ENCODE measurements around the gene AUNIP. TPM values are rescaled to one million over a fixed set of nuclear protein-coding genes. Genes with fewer than 3 reads are reported as not detected.
A peak's percentile ranks its signal among the peaks of the same experiment; 100 is the strongest.

Gene AUNIP
- total and polyA plus RNA-seq, 5 donors from 2014 or later = 0.15 to 0.26 (median 0.20) TPM; not detected in 2

GRCh38 chr1:25792115-25792514, 67.1 kb downstream of the AUNIP start:
- Histone ChIP-seq H3K4me1 (ENCODE audit: control insufficient read depth, insufficient read depth, low read length, poor library complexity, severe bottlenecking) (peaks cover 12% of the 10 kb centered on the region), H3K27ac (ENCODE audit: insufficient read depth, low read length, poor library complexity, severe bottlenecking) (no peak overlapping the region), H3K4me3 (ENCODE audit: low read depth, low read length) (no peak overlapping the region), H3K27me3 (ENCODE audit: control insufficient read depth, insufficient read depth, low read length) (no peaks in the 10 kb centered on the region), H3K9me3 (ENCODE audit: control insufficient read depth in 2 of 2, low read length in 2 of 2) (no peaks in the 10 kb centered on the region), H3K36me3 (ENCODE audit: control insufficient read depth, insufficient read depth, low read length) (peaks cover 4% of the 10 kb centered on the region)
- no peaks in the 10 kb centered on the region for H3K9me3 Mint-ChIP-seq
- ATAC-seq (ENCODE audit: low read depth in 2 of 2) (no peak), DNase-seq (no peak)
- H3K27ac Mint-ChIP-seq = peak overlapping the region in 2 of 3 donors; percentile 61 to 65
- H3K4me3 Mint-ChIP-seq = peak overlapping the region in 1 of 4 donors; percentile 18
- no peaks in the 10 kb centered on the region for H3K27me3 Mint-ChIP-seq
- peaks cover 4% of the 10 kb centered on the region for H3K36me3 Mint-ChIP-seq
- peaks cover 13 to 27% (median 16%) of the 10 kb centered on the region in 4 donors for H3K4me1 Mint-ChIP-seq

- Histone ChIP-seq H3K27me3 (ENCODE audit: control insufficient read depth, insufficient read depth, low read length) (no peaks in the 10 kb centered on the region), H3K27ac (ENCODE audit: insufficient read depth, low read length, poor library complexity, severe bottlenecking) (no peak overlapping the region), H3K4me1 (ENCODE audit: control insufficient read depth, insufficient read depth, low read length, poor library complexity, severe bottlenecking) (no peaks in the 10 kb centered on the region), H3K9me3 (ENCODE audit: control insufficient read depth in 2 of 2, low read length in 2 of 2) (no peaks in the 10 kb centered on the region), H3K36me3 (ENCODE audit: control insufficient read depth, insufficient read depth, low read length) (peaks cover 4% of the 10 kb centered on the region), H3K4me3 (ENCODE audit: low read depth, low read length) (no peak overlapping the region)
- Mint-ChIP-seq H3K27me3 (peaks cover 6% of the 10 kb centered on the region), H3K27ac (peak overlapping the region in 2 of 3 donors; percentile 51 to 68), H3K4me1 (peaks cover 4 to 11% (median 5%) of the 10 kb centered on the region in 4 donors), H3K4me3 (no peak overlapping the region), H3K36me3 (peaks cover 4% of the 10 kb centered on the region), H3K9me3 (no peaks in the 10 kb centered on the region)
- DNase-seq = no peak
- no peak for ATAC-seq (ENCODE audit: low read depth in 2 of 2)
Observed at GRCh38 chr1:25790472-25790871, 68.8 kb downstream of the AUNIP start.

GRCh38 chr1:25787760-25788166, 71.5 kb downstream of the AUNIP start:
- Histone ChIP-seq H3K27me3 (ENCODE audit: control insufficient read depth, insufficient read depth, low read length) (no peaks in the 10 kb centered on the region), H3K36me3 (ENCODE audit: control insufficient read depth, insufficient read depth, low read length) (peaks cover 4% of the 10 kb centered on the region), H3K4me1 (ENCODE audit: control insufficient read depth, insufficient read depth, low read length, poor library complexity, severe bottlenecking) (no peaks in the 10 kb centered on the region), H3K9me3 (ENCODE audit: control insufficient read depth in 2 of 2, low read length in 2 of 2) (no peaks in the 10 kb centered on the region), H3K27ac (ENCODE audit: insufficient read depth, low read length, poor library complexity, severe bottlenecking) (no peak overlapping the region), H3K4me3 (ENCODE audit: low read depth, low read length) (no peak overlapping the region)
- Mint-ChIP-seq H3K4me1 (peaks cover 0 to 4% (median 2%) of the 10 kb centered on the region in 4 donors), H3K9me3 (no peaks in the 10 kb centered on the region), H3K27ac (peak overlapping the region in 1 of 3 donors; percentile 46), H3K27me3 (peaks cover 11% of the 10 kb centered on the region), H3K4me3 (no peak overlapping the region), H3K36me3 (peaks cover 15% of the 10 kb centered on the region)
- ATAC-seq (ENCODE audit: low read depth in 2 of 2) = no peak
- no peak for DNase-seq

- no peak overlapping the region for H3K4me3 ChIP-seq (ENCODE audit: low read depth, low read length)
- ATAC-seq (ENCODE audit: low read depth in 2 of 2) = no peak
- no peak overlapping the region for H3K27ac ChIP-seq (ENCODE audit: insufficient read depth, low read length, poor library complexity, severe bottlenecking)
- peaks cover 4% of the 10 kb centered on the region for H3K36me3 ChIP-seq (ENCODE audit: control insufficient read depth, insufficient read depth, low read length)
- no peak for DNase-seq
- peaks cover 11% of the 10 kb centered on the region for H3K27me3 Mint-ChIP-seq
- peak overlapping the region in 2 of 3 donors; percentile 55 to 60 for H3K27ac Mint-ChIP-seq
- H3K4me3 Mint-ChIP-seq = no peak overlapping the region
- H3K9me3 Mint-ChIP-seq = no peaks in the 10 kb centered on the region
- no peaks in the 10 kb centered on the region for H3K9me3 ChIP-seq (ENCODE audit: control insufficient read depth in 2 of 2, low read length in 2 of 2)
- no peaks in the 10 kb centered on the region for H3K27me3 ChIP-seq (ENCODE audit: control insufficient read depth, insufficient read depth, low read length)
- H3K4me1 Mint-ChIP-seq = peaks cover 0 to 4% (median 2%) of the 10 kb centered on the region in 4 donors
- no peaks in the 10 kb centered on the region for H3K4me1 ChIP-seq (ENCODE audit: control insufficient read depth, insufficient read depth, low read length, poor library complexity, severe bottlenecking)
- peaks cover 15% of the 10 kb centered on the region for H3K36me3 Mint-ChIP-seq
Observed at GRCh38 chr1:25786887-25787759, 72.1 kb downstream of the AUNIP start.

GRCh38 chr1:25785333-25786067, 73.8 kb downstream of the AUNIP start:
- Mint-ChIP-seq H3K4me1 (peaks cover 0 to 4% (median 2%) of the 10 kb centered on the region in 4 donors), H3K4me3 (no peak overlapping the region), H3K36me3 (peaks cover 15% of the 10 kb centered on the region), H3K9me3 (no peaks in the 10 kb centered on the region), H3K27me3 (peaks cover 11% of the 10 kb centered on the region), H3K27ac (peak overlapping the region in 1 of 3 donors; percentile 53)
- DNase-seq (no peak), ATAC-seq (ENCODE audit: low read depth in 2 of 2) (no peak)
- Histone ChIP-seq H3K4me1 (ENCODE audit: control insufficient read depth, insufficient read depth, low read length, poor library complexity, severe bottlenecking) (no peaks in the 10 kb centered on the region), H3K27ac (ENCODE audit: insufficient read depth, low read length, poor library complexity, severe bottlenecking) (no peak overlapping the region), H3K9me3 (ENCODE audit: control insufficient read depth in 2 of 2, low read length in 2 of 2) (no peaks in the 10 kb centered on the region), H3K27me3 (ENCODE audit: control insufficient read depth, insufficient read depth, low read length) (no peaks in the 10 kb centered on the region), H3K4me3 (ENCODE audit: low read depth, low read length) (no peak overlapping the region), H3K36me3 (ENCODE audit: control insufficient read depth, insufficient read depth, low read length) (peaks cover 4% of the 10 kb centered on the region)

- no peak overlapping the region for H3K4me3 ChIP-seq (ENCODE audit: low read depth, low read length)
- peaks cover 15% of the 10 kb centered on the region for H3K36me3 Mint-ChIP-seq
- H3K27ac ChIP-seq (ENCODE audit: insufficient read depth, low read length, poor library complexity, severe bottlenecking) = no peak overlapping the region
- H3K27me3 Mint-ChIP-seq = peaks cover 11% of the 10 kb centered on the region
- H3K27ac Mint-ChIP-seq = no peak overlapping the region
- H3K9me3 ChIP-seq (ENCODE audit: control insufficient read depth in 2 of 2, low read length in 2 of 2) = no peaks in the 10 kb centered on the region
- no peak overlapping the region for H3K4me3 Mint-ChIP-seq
- DNase-seq (no peak), ATAC-seq (ENCODE audit: low read depth in 2 of 2) (no peak)
- no peaks in the 10 kb centered on the region for H3K4me1 ChIP-seq (ENCODE audit: control insufficient read depth, insufficient read depth, low read length, poor library complexity, severe bottlenecking)
- H3K36me3 ChIP-seq (ENCODE audit: control insufficient read depth, insufficient read depth, low read length) = peaks cover 4% of the 10 kb centered on the region
- H3K9me3 Mint-ChIP-seq = no peaks in the 10 kb centered on the region
- peaks cover 0 to 4% (median 2%) of the 10 kb centered on the region in 4 donors for H3K4me1 Mint-ChIP-seq
- H3K27me3 ChIP-seq (ENCODE audit: control insufficient read depth, insufficient read depth, low read length) = no peaks in the 10 kb centered on the region
Observed at GRCh38 chr1:25784575-25785051, 74.6 kb downstream of the AUNIP start.

Measured in CD4-positive, CD25-positive, alpha-beta regulatory T cell (primary cell).